ENCODE data around the gene OR51V1.
"Not testable (repeated sequence)": the region's sequence is repeated elsewhere in the genome, so short reads cannot be mapped to it uniquely, and the experiment has no call there.

OR51V1 gene

GRCh38 chr11:5230266-5230665 lies 29.8 kb upstream of the OR51V1 start:
- no peak for DNase-seq (ENCODE audit: low spot score)

DNA sequence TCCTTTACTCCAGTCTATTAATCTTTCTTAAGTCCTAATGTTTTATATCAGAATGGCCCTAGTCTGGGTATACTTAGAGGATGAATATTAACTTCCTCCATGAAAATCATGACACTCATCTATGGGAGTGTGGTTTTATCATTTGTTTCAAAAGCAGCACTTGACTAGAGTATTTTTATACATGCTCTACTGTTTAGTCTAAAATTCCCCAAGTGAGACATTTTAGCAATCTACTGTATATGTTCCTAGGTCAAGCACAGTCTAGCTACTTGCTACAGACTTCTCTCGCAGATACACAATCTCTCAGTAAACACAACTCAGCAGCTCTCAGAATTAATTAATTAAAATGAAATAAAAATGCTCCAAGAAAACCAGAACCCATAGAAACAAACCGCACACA lies 29.3 kb upstream of the OR51V1 start:
- no peak for DNase-seq (ENCODE audit: low spot score)

DNA sequence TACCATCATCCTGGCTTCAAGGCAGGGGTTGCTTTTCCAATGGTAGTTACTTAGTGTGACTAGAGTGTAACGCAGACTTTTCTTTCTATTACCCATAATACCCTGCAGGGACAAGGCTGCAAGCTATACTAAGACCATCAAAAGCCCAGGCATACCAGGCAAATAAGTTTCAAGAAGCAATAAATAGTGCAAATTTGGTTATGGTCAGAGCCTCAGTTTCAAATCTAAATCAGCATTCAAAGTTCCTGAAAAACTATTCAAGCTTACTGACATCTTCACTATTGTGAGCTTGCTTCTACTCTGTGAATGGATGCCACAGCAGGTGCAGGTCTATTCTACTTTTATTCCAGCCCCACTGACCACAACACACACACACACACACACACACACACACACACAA lies 28.9 kb upstream of the OR51V1 start:
- no peak for DNase-seq (ENCODE audit: low spot score)

DNA sequence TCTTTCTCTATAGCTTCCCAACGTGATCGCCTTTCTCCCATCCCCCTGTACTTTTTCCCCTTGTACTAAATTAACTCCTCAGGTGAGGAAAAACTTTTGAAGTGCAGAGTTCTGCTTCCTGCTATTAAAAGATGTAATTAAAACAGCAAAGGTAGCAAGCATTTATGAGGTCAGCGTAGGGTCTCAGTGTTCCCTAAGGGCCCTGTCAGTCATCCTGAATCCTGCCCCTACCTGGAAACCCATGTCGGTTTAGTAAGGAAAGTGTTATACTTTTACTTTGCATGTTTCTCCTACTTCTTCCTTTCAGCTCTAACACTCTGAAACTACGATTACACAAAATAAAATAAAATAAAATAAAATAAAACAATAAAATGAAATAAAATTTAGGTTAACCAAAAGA lies 27.6 kb upstream of the OR51V1 start:
- DNase-seq (ENCODE audit: low spot score): no peak

DNA sequence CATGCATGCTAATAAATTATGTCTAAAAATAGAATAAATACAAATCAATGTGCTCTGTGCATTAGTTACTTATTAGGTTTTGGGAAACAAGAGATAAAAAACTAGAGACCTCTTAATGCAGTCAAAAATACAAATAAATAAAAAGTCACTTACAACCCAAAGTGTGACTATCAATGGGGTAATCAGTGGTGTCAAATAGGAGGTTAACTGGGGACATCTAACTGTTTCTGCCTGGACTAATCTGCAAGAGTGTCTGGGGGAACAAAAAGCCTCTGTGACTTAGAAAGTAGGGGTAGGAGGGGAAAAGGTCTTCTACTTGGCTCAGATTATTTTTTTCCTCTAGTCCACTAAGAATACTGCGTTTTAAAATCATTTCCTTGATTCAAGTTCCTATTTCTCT lies 27.2 kb upstream of the OR51V1 start:
- DNase-seq (ENCODE audit: low spot score): no peak

DNA sequence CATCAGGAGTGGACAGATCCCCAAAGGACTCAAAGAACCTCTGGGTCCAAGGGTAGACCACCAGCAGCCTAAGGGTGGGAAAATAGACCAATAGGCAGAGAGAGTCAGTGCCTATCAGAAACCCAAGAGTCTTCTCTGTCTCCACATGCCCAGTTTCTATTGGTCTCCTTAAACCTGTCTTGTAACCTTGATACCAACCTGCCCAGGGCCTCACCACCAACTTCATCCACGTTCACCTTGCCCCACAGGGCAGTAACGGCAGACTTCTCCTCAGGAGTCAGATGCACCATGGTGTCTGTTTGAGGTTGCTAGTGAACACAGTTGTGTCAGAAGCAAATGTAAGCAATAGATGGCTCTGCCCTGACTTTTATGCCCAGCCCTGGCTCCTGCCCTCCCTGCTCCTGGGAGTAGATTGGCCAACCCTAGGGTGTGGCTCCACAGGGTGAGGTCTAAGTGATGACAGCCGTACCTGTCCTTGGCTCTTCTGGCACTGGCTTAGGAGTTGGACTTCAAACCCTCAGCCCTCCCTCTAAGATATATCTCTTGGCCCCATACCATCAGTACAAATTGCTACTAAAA lies 26.3 kb upstream of the OR51V1 start, which contains the start of gene HBB:
Gene HBB (minus strand): TSS at position 340 of the 579 bp plus-strand sequence. CDS start 50 bp downstream, at position 290.
- no peak for DNase-seq (ENCODE audit: low spot score)

DNA sequence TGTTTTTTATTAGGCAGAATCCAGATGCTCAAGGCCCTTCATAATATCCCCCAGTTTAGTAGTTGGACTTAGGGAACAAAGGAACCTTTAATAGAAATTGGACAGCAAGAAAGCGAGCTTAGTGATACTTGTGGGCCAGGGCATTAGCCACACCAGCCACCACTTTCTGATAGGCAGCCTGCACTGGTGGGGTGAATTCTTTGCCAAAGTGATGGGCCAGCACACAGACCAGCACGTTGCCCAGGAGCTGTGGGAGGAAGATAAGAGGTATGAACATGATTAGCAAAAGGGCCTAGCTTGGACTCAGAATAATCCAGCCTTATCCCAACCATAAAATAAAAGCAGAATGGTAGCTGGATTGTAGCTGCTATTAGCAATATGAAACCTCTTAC lies 25.0 kb upstream of the OR51V1 start:
- DNase-seq (ENCODE audit: low spot score): no peak

- no peak for DNase-seq (ENCODE audit: low spot score)
Observed at GRCh38 chr11:5224538-5225479, 24.3 kb upstream of the OR51V1 start.

DNA sequence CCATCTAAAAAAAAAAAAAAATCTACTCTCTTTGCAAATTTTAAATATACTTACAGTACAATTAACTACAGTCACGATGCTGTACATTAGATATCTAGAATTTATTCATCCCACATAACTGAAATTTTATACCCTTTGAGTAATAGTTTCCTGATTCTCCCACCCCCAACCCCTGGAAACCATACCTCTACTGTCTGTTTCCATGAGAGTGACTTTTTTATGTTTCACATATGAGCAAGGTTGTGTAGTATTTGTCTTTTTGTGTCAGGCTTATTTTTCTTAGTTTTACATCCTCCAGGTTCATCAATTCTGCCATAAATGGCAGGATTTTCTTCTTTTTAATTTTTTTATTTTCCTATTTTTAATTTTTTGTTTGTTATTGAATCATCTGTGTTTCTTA lies 23.2 kb upstream of the OR51V1 start:
- DNase-seq (ENCODE audit: low spot score): no peak

DNA sequence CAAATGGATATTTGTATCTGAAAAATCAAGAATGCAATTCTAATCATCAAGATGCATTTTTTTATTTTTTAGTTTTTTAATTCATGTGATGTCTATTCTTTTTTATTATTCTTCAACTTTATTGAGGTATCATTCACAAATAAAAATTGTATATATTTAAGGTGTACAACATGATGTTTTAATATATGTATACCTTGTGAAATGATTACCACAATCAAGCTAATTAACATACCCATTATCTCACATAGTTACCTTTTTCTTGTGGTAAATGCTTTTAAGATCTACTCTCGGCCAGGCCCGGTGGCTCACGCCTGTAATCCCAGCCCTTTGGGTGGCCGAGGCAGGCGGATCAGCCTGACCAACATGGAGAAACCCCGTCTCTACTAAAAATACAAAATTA lies 22.7 kb upstream of the OR51V1 start:
- DNase-seq (ENCODE audit: low spot score): no peak

DNA sequence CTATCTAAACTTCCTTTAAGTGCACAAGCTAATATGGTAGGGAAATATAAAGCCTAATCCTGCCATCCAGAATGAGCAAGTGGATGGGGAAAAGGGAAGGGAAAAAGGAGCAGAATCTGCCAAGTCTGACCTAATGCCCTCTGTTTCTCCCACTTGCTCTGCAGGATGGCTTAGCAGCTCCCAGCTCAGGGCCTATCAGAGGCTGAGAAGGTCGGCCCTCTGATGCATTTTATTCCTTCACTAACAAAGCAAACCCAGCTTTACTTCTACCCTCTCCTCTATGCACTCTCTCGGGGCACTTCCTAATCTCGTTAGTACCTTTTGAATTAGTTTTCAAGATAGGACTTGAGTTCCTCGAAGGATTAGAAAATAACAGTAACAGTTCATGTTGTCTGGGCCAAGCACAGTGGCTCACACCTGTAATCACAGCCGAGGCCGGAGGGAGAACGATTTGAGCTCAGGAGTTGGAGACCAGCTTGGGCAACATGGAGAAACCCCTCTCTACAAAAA lies 9.9 kb upstream of the OR51V1 start:
- DNase-seq (ENCODE audit: low spot score): no peak

DNA sequence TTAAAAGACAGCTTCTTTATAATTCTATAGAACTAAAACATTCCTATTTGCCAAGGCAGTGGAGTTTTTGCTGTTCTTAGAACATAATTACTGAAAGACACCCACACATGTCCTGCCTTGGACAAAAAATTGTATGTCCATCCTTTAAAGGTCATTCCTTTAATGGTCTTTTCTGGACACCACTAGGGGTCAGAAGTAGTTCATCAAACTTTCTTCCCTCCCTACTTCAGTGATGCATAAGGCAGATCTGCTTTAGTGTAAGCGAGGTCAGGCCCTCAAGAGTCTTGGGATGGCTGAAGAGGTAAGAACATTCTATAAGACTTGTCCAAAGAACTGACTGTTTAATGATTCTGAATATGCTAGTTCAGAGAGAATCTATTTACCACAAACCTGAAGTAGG lies 4.3 kb upstream of the OR51V1 start:
- DNase-seq (ENCODE audit: low spot score): no peak

DNA sequence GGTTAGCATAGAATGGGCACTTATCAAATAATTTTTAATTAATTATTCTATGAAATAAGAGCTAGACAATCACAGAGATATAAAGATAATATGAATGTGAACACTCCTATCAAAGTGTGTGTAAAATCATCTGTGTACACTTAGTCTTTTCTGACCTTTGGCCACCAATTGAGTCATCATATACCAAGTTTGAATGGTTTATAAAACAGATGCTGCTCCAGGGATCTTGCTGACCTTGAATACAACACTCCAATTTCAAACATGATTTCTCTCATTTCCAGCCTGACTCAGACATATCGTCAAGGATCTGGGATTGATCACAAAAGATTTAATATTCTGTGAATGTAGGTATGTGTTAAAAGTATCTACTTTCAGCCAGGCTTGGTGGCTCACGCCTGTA lies 2.9 kb upstream of the OR51V1 start:
- no peak for DNase-seq (ENCODE audit: low spot score)

DNA sequence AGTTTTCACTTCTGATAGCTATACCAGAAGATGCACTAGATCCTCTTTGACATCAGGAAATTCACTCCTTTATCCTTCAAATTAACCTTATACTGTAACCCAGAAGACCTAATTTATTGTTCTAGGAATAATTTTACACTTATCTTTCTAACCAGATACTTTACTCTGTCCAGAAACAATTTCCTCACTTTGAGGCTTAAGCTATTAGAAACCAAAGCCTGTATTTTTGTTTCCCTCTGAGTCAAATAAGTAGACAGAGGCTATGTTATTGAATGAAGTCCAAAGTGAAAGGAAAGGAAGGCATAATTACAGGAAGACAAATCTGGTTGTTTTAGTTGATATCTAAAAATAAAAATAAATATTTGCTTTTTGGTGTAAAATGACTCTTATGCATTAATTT lies 2.2 kb downstream of the OR51V1 start:
- no peak for DNase-seq (ENCODE audit: low spot score)

GRCh38 chr11:5197536-5197935 lies 2.9 kb downstream of the OR51V1 start:
- no peak for DNase-seq (ENCODE audit: low spot score)

DNA sequence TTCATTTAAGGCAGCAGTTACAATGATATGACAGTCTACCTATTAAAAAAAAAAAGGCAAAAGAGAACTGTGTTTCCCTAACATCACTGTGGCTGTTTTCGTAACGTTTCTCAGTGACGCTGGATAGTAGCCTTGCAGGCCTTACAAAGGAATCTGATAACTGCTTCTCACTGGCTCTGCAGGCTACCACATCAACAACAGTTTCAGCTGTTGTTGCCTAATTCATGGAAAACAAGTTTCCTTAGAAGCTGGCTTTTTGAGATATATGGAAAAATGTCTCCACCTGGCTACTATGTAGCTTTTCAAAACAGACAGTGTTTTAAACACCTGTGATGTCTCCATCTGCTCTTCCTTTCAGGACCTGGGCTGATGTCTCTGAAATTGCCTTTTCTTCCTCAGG lies 3.8 kb downstream of the OR51V1 start:
- no peak for DNase-seq (ENCODE audit: low spot score)

DNA sequence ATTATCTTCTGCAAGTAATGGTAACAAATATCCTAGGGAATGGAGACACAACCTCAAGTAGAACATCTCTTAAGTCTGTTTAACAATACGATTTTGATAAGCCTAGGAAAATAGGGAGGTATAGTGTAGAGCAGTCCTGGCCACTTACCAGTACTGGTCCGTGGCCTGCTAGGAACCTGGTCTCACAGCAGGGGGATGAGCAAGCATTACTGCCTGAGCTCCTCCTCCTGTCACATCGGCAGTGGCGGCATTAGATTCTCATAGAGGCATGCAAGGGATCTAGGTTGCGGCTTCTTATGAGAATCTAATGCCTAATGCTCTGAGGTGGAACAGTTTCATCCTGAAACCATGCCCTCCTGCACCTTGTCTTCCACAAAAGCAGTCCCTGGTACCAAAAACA lies 4.4 kb downstream of the OR51V1 start:
- DNase-seq (ENCODE audit: low spot score): no peak

- no peak for DNase-seq (ENCODE audit: low spot score)
Observed at GRCh38 chr11:5192738-5193137, 7.7 kb downstream of the OR51V1 start.

DNA sequence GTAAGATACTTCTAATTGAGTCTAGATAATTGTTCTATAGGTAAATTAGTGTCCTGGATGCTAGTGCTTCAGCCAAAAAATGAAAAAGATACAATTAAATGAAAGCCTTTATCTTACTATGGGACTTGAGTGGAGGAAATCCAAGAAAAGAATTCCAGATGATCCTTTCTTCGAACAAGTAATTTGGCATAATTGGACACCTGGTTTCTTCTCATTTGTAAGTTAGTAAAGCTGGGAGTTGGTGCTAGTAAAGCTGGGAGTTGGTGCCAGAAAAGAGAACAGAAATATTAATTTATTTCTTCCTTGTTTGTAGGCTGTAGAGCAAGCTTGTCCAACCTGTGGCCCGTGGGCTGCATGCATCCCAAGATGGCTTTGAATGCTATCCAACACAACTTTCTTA lies 12.3 kb downstream of the OR51V1 start:
- DNase-seq (ENCODE audit: low spot score): no peak

- no peak for DNase-seq (ENCODE audit: low spot score)
Observed at GRCh38 chr11:5178046-5178837, 22.2 kb downstream of the OR51V1 start.

DNA sequence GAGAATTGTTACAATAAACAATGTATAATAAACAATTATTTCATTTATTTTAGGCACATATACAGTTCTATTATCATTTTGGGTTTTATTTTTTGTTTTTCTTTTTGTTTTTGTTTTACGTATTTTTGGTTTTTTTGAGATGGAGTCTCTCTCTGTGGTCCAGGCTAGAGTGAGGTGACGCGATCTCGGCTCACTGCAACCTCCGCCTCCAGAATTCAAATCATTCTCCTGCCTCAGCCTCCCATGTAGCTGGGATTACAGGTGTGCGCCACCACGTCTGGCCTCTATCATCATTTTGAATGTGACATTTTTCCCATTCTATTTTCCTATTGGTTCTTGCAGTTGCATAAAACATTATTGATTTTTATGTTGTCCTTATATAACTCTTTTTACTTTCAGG lies 25.5 kb downstream of the OR51V1 start:
- DNase-seq (ENCODE audit: low spot score): no peak

DNA sequence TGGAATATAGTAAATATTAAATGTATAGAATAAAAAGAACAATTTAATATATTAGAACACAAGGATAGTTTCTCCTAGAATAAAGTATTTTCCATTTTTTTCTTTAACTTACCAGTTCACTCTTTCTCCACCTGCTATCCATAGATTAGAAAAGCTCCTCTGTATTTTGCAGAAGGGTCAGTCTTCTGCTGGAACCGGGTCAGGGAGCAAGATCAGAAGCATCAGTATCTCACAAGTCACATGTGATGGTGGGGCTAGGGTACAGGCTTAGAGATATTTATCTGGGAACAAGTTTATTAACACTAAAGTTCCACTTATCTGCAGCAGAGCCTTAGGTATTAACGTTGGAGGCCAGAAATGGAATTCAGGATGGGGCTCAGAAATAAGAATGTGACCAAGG lies 28.6 kb downstream of the OR51V1 start:
- DNase-seq (ENCODE audit: low spot score): no peak

GRCh38 chr11:5165898-5166297 lies 34.6 kb downstream of the OR51V1 start:
- DNase-seq (ENCODE audit: low spot score): not testable (repeated sequence)

Data from CD4-positive, alpha-beta T cell treated with Interleukin-6 at 100 ng/mL for 8 hours (primary cell).